CD4-positive, alpha-beta T cell (primary cell): Measurements from ENCODE around the gene HDLBP. TPM values are rescaled to one million over a fixed set of nuclear protein-coding genes. Genes with fewer than 3 reads are reported as not detected.

Experiments
- ATAC-seq: fragments of 200-7000 bp; cut with Tn5 transposase; one replicate; pipeline ENCODE4 v1.10.0; 2022; ENCODE audit warnings: mild to moderate bottlenecking; ENCODE audit not compliant: poor library complexity
- CTCF ChIA-PET: fragments of 350-600 bp; sonication (Branson Sonifier 250); formaldehyde crosslinking; loops from one replicate; lab custom pipeline; 2021; ENCODE audit warnings: antibody characterized with exemption, inconsistent platforms; lab: Charles Lee
- POLR2A ChIA-PET: fragments of 350-600 bp; sonication (Branson Sonifier 250); formaldehyde crosslinking; loops from one replicate; lab custom pipeline; 2021; ENCODE audit warnings: antibody characterized with exemption, inconsistent platforms; lab: Charles Lee
- DNase-seq, 14 experiments: peaks; one replicate each; pipeline ENCODE4 v3.0.0-alpha.2; 2013 to 2020; ENCODE audit warnings: mixed read lengths in 2 of 14
- H3K27ac ChIP-seq, 2 donors: one replicate each; pipeline versions ENCODE4 v1.5.1 to v1.7.0; 2013; ENCODE audit warnings: low read length in 2 of 2, low read depth in 1 of 2, mild to moderate bottlenecking in 1 of 2
- H3K27me3 ChIP-seq, 2 experiments: 1 replicate in 1 of 2; 2 replicates in 1 of 2; pipeline versions ENCODE4 v1.6.1 to v1.7.0; 2013; ENCODE audit warnings: low read length in 2 of 2, control low read depth in 1 of 2, mild to moderate bottlenecking in 1 of 2, moderate library complexity in 1 of 2; ENCODE audit not compliant: insufficient read depth in 2 of 2, control insufficient read depth in 1 of 2
- H3K36me3 ChIP-seq: one replicate; pipeline ENCODE4 v1.6.1; 2013; ENCODE audit warnings: low read length, control low read depth; ENCODE audit not compliant: insufficient read depth
- H3K4me1 ChIP-seq: one replicate; pipeline ENCODE4 v1.6.1; 2013; ENCODE audit warnings: low read length, control low read depth; ENCODE audit not compliant: insufficient read depth
- H3K4me3 ChIP-seq: one replicate; pipeline ENCODE4 v1.5.1; 2013; ENCODE audit warnings: mild to moderate bottlenecking, low read length, moderate library complexity
- H3K9me3 ChIP-seq, 2 experiments: 1 replicate in 1 of 2; 2 replicates in 1 of 2; pipeline versions ENCODE4 v1.6.1 to v1.7.0; 2013; ENCODE audit warnings: low read length in 2 of 2, mild to moderate bottlenecking in 2 of 2, control low read depth in 1 of 2, moderate library complexity in 1 of 2; ENCODE audit not compliant: control insufficient read depth in 1 of 2, insufficient read depth in 1 of 2
- H3K27ac Mint-ChIP-seq: one replicate; pipeline ENCODE4 v1.8.0; 2020; ENCODE audit warnings: mixed read lengths
- H3K27me3 Mint-ChIP-seq: one replicate; pipeline ENCODE4 v1.8.0; 2021; ENCODE audit warnings: mixed read lengths
- H3K36me3 Mint-ChIP-seq: one replicate; pipeline ENCODE4 v1.8.0; 2021; ENCODE audit warnings: low read depth, mixed read lengths
- H3K4me1 Mint-ChIP-seq: one replicate; pipeline ENCODE4 v1.8.0; 2021; ENCODE audit warnings: low read depth, mixed read lengths
- H3K4me3 Mint-ChIP-seq: one replicate; pipeline ENCODE4 v1.8.0; 2020; ENCODE audit warnings: mild to moderate bottlenecking, mixed read lengths
- H3K9me3 Mint-ChIP-seq: one replicate; pipeline ENCODE4 v1.8.0; 2020; ENCODE audit warnings: mixed read lengths
- intact Hi-C, 2 experiments: fragments of 100-400 bp; cut with DNase I in 1 of 2; cut with micrococcal nuclease in 1 of 2; formaldehyde crosslinking; loops; one replicate each; pipeline versions ENCODE4 v1.15.1 to v1.9.0; 2023 to 2025; cut with DNase I, micrococcal nuclease
- total RNA-seq, 174 experiments: library from RNA in 2 of 174; stranded (reverse) in 2 of 174; gene quantifications; one replicate each; pipeline ENCODE4 v1.2.3 and lab custom pipeline; 2021 to 2026
- TF ChIP-seq, protein P1 (sequence below): fragments of 200-600 bp; IDR thresholded peaks from one replicate; pipeline ENCODE4 v1.8.0; 2022; ENCODE audit warnings: antibody characterized with exemption, mild to moderate bottlenecking

Gene HDLBP
- total RNA-seq, 2 experiments from 2014 or later: 82.0 to 97.9 TPM

DNA sequence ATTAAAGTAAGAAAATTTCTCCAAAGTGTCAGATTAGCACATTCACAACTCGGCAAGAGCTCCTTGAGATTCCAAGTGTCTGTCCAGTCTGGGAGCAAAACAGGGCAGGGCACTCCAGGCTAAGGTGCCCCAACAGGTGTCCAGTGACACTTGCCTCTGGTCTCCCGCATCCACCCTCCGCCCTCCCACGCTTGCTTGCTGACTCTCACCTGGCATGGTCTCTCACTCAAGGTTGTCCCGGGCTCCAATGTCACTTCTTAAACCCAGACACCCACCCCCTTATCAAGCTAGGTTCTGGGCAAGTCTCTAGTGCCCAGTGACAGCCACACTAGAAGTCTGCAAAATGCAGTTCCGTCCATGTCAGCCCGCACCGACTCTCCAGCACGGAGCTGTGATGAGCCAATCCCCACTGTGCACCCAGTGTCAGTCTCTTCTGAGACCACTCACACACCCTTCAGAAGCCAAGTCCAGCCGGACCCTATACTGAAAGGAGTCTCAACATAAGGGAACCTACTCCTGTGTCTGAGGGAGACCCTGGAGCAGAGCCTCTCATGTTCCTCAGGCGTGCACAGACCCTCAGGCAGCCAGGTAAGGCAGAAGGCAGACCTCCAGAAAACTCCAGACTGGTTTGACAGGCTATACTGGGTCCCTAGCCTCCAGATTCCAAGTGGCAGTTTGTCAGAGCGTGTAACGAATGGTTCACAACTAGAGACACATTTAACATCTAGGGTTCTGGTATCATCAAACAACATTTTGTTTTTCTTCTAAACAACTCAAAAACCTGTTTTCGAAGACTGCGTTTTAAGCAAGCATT is 45.6 kb downstream of the HDLBP start:
- Mint-ChIP-seq H3K4me1 (peaks cover 52% of the 10 kb centered on the region), H3K36me3 (peaks cover 48% of the 10 kb centered on the region), H3K4me3 (peak overlapping the region; percentile 96), H3K9me3 (no peaks in the 10 kb centered on the region), H3K27ac (no peak overlapping the region), H3K27me3 (no peaks in the 10 kb centered on the region)
- H3K27ac ChIP-seq: no peak overlapping the region
- intact Hi-C loops: loop anchor here in 1 of 2 experiments (5.0 kb wide), 1 partner anchor 42 kb away; no protein-coding TSS in a partner anchor
- DNase-seq (no peak), ATAC-seq (no peak)
- H3K9me3 ChIP-seq: no peaks in the 10 kb centered on the region
- no peaks in the 10 kb centered on the region for H3K27me3 ChIP-seq
- CTCF ChIA-PET: no interaction called here
- POLR2A ChIA-PET: interaction anchor here (1.3 kb wide), 1 partner anchor 45 kb away, joined by 4 read pairs; no protein-coding TSS in a partner anchor
- no peak overlapping the region for H3K4me3 ChIP-seq
- TF ChIP-seq, protein P1, sequence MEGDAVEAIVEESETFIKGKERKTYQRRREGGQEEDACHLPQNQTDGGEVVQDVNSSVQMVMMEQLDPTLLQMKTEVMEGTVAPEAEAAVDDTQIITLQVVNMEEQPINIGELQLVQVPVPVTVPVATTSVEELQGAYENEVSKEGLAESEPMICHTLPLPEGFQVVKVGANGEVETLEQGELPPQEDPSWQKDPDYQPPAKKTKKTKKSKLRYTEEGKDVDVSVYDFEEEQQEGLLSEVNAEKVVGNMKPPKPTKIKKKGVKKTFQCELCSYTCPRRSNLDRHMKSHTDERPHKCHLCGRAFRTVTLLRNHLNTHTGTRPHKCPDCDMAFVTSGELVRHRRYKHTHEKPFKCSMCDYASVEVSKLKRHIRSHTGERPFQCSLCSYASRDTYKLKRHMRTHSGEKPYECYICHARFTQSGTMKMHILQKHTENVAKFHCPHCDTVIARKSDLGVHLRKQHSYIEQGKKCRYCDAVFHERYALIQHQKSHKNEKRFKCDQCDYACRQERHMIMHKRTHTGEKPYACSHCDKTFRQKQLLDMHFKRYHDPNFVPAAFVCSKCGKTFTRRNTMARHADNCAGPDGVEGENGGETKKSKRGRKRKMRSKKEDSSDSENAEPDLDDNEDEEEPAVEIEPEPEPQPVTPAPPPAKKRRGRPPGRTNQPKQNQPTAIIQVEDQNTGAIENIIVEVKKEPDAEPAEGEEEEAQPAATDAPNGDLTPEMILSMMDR: no peak
- peaks cover 36% of the 10 kb centered on the region for H3K4me1 ChIP-seq
- H3K36me3 ChIP-seq: peaks cover 33% of the 10 kb centered on the region

DNA sequence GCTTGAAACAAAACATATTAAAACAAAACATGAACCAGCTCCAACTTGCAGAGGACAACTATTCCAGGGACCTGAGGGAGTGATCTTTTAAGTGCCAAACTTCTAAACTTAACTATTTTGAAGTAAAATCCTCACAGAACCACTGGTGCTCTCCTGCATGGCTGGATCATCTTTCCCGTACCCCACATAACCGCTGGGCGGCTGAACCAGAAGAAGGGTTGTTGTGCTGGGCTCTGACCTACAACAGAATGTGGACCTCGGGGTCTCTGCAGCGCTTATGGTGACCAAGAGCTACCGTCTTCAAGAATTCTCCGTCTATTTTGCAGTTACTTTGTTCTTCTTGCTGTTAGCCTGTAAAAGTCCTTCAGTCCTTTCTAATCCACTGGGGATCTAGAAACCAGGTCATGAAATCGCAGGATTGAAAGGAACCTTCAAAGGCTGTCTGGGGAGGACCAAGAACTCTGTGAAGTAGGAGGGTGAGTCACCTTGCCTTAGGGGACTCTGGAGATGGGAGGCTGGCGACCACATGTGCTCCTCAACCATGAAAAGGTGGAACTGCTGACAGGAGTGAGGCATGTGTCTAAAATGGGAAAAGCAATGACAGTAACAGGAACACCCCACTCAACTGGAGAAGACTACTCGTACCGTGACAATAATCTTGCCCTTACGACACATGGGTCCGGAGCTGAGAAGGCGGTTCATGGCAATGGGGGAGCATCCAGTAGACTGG is 46.6 kb downstream of the HDLBP start:
- TF ChIP-seq, protein P1: no peak
- intact Hi-C loops: no loop called here
- no peaks in the 10 kb centered on the region for H3K27me3 ChIP-seq
- Mint-ChIP-seq H3K27ac (no peak overlapping the region), H3K4me3 (peak overlapping the region; percentile 96), H3K27me3 (no peaks in the 10 kb centered on the region), H3K36me3 (peaks cover 50% of the 10 kb centered on the region), H3K4me1 (peaks cover 45% of the 10 kb centered on the region), H3K9me3 (no peaks in the 10 kb centered on the region)
- CTCF ChIA-PET: no interaction called here
- no peak overlapping the region for H3K27ac ChIP-seq
- POLR2A ChIA-PET: interaction anchor here (1.3 kb wide), 1 partner anchor 46 kb away, joined by 4 read pairs; no protein-coding TSS in a partner anchor
- H3K9me3 ChIP-seq: no peaks in the 10 kb centered on the region
- no peak overlapping the region for H3K4me3 ChIP-seq
- ATAC-seq (no peak), DNase-seq (no peak)
- H3K4me1 ChIP-seq: peaks cover 32% of the 10 kb centered on the region
- peaks cover 41% of the 10 kb centered on the region for H3K36me3 ChIP-seq

DNA sequence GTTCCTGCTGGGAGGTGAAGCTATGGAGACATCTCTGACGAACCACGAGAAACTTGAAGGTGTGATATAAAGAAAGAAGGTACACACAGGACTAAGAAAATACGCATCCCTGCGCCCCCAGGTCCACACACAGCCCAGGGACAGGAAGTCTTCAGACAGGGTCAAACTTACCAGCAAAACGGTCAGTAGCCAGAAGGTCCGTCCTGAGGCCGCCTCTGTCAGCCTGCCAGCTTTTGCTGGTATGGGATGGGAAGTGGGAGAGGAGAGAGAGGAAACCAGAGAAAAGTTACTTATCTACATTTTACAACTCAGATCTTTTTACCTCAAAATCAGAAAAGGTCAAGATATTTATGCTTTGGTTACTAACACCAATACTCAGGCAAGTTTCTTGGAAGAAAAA is 47.2 kb downstream of the HDLBP start:
- peaks cover 47% of the 10 kb centered on the region for H3K36me3 ChIP-seq
- CTCF ChIA-PET: no interaction called here
- H3K9me3 Mint-ChIP-seq: no peaks in the 10 kb centered on the region
- intact Hi-C loops: no loop called here
- POLR2A ChIA-PET: interaction anchor here (1.3 kb wide), 1 partner anchor 46 kb away, joined by 4 read pairs; no protein-coding TSS in a partner anchor
- H3K27ac Mint-ChIP-seq: peak overlapping the region; percentile 63
- no peak overlapping the region for H3K27ac ChIP-seq
- H3K4me1 ChIP-seq: peaks cover 26% of the 10 kb centered on the region
- ATAC-seq: no peak
- peaks cover 53% of the 10 kb centered on the region for H3K36me3 Mint-ChIP-seq
- peaks cover 39% of the 10 kb centered on the region for H3K4me1 Mint-ChIP-seq
- H3K27me3 ChIP-seq: no peaks in the 10 kb centered on the region
- no peak overlapping the region for H3K4me3 ChIP-seq
- H3K9me3 ChIP-seq: no peaks in the 10 kb centered on the region
- peak overlapping the region; percentile 51 for H3K4me3 Mint-ChIP-seq
- no peaks in the 10 kb centered on the region for H3K27me3 Mint-ChIP-seq
- DNase-seq: no peak
- TF ChIP-seq, protein P1: no peak
